ENCODE results near the gene CTNNBIP1.
"Not testable (repeated sequence)": the region's sequence is repeated elsewhere in the genome, so short reads cannot be mapped to it uniquely, and the experiment has no call there.

CTNNBIP1 gene

DNA sequence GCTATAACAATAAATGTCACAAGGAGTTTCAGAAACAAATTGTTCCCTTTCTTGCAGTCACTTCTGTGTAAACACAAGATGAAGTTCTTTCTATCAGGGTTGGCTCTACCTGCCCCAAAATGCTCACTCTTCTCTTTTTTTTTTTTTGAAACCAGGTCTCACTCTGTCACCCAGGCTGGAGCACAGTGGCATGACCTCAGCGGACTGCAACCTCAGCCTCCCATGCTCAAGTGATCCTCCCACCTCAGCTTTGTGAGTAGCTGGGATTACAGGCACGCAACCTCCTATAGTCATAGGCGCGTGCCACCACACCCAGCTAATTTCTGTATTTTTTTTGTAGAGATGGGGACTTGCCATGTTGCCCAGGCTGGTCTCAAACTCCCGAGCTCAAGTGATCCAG lies 10.5 kb upstream of the CTNNBIP1 start:
- no peaks in the 10 kb centered on the region for H3K9me3 ChIP-seq (ENCODE audit: control insufficient read depth, low read length)
- H3K9ac ChIP-seq, result no peak overlapping the region
- TF ChIP-seq, protein P1, sequence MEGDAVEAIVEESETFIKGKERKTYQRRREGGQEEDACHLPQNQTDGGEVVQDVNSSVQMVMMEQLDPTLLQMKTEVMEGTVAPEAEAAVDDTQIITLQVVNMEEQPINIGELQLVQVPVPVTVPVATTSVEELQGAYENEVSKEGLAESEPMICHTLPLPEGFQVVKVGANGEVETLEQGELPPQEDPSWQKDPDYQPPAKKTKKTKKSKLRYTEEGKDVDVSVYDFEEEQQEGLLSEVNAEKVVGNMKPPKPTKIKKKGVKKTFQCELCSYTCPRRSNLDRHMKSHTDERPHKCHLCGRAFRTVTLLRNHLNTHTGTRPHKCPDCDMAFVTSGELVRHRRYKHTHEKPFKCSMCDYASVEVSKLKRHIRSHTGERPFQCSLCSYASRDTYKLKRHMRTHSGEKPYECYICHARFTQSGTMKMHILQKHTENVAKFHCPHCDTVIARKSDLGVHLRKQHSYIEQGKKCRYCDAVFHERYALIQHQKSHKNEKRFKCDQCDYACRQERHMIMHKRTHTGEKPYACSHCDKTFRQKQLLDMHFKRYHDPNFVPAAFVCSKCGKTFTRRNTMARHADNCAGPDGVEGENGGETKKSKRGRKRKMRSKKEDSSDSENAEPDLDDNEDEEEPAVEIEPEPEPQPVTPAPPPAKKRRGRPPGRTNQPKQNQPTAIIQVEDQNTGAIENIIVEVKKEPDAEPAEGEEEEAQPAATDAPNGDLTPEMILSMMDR (IDR thresholded peaks at IDR 0.05), result no peak
- no peaks in the 10 kb centered on the region for H3K79me2 ChIP-seq
- no peak overlapping the region for H2AFZ ChIP-seq
- H3K36me3 ChIP-seq (ENCODE audit: control insufficient read depth, insufficient read depth, low read length), result no peaks in the 10 kb centered on the region
- no peak overlapping the region for H3K4me3 ChIP-seq (ENCODE audit: low read depth, low read length)
- H3K27ac ChIP-seq, result no peak overlapping the region
- no peak overlapping the region for H3K4me2 ChIP-seq (ENCODE audit: low read length)
- H3K4me1 ChIP-seq, result no peaks in the 10 kb centered on the region
- H3K27me3 ChIP-seq (ENCODE audit: control insufficient read depth, insufficient read depth, low read length), result no peaks in the 10 kb centered on the region

DNA sequence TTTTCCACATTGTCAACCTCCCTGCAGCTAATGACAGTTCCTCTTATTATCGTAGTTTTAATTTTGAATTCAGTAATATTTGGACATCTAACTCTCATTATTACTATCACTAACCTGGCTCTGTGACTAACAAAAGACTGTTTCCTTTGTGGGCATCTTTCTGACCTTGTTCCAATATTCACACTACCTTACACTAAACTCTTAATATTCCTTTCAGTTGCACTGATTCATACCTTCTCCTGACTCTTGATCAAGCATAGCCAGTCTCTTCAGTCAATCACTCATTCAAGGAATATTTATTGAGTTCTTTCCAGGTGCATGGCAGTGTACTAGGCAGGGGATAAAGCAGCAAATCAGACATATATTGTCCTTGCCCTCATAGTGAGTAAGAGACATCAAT lies 7.8 kb upstream of the CTNNBIP1 start:
- H3K9me3 ChIP-seq (ENCODE audit: control insufficient read depth, low read length), result no peaks in the 10 kb centered on the region
- H3K4me1 ChIP-seq, result no peaks in the 10 kb centered on the region
- no peaks in the 10 kb centered on the region for H3K79me2 ChIP-seq
- no peak overlapping the region for H3K9ac ChIP-seq
- H3K36me3 ChIP-seq (ENCODE audit: control insufficient read depth, insufficient read depth, low read length), result no peaks in the 10 kb centered on the region
- H3K4me2 ChIP-seq (ENCODE audit: low read length), result no peak overlapping the region
- no peaks in the 10 kb centered on the region for H3K27me3 ChIP-seq (ENCODE audit: control insufficient read depth, insufficient read depth, low read length)
- H3K27ac ChIP-seq, result no peak overlapping the region
- no peak overlapping the region for H3K4me3 ChIP-seq (ENCODE audit: low read depth, low read length)
- TF ChIP-seq, protein P1 (IDR thresholded peaks at IDR 0.05), result no peak
- H2AFZ ChIP-seq, result no peak overlapping the region

DNA sequence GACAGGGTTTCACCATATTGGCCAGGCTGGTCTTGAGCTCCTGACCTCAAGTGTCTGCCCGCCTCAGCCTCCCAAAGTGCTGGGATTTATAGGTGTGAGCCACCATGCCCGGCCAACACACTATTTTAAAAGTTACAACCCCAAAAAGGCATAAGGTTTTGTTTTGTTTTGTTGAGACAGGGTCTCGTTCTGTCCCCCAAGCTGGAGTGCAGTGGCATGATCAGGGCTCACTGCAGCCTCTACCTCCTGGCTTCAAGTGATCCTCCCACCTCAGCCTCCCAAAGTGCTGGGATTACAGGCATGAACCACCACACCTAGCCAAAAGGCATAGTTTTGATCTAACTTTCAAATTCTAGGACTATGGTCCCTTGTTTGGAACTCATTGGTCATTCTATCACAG lies 7.4 kb upstream of the CTNNBIP1 start:
- not testable (repeated sequence) for H3K4me2 ChIP-seq (ENCODE audit: low read length); H2AFZ ChIP-seq; H3K27me3 ChIP-seq (ENCODE audit: control insufficient read depth, insufficient read depth, low read length); H3K36me3 ChIP-seq (ENCODE audit: control insufficient read depth, insufficient read depth, low read length); H3K27ac ChIP-seq; H3K4me1 ChIP-seq; H3K9ac ChIP-seq; H3K79me2 ChIP-seq; H3K9me3 ChIP-seq (ENCODE audit: control insufficient read depth, low read length); H3K4me3 ChIP-seq (ENCODE audit: low read depth, low read length)

DNA sequence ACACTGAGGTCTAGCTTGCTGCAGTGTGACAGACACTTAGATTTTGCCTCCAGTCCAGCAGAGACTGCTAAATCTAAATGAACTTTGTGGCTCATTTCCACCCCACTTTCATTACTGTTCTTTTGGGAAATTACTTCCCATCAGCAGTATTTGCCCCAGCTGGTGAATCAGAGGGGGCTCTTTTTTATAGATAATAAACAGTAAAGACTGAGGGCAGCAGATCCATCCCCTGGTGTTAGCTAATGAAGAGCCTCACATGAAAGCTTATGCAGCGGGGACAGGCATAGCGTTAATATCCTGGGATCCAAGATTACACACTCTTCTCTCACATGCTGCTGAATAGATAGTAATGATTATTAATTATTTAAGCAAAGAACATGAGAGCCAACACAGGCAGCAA lies 6.4 kb upstream of the CTNNBIP1 start:
- Histone ChIP-seq H2AFZ (no peak overlapping the region), H3K27me3 (ENCODE audit: control insufficient read depth, insufficient read depth, low read length) (no peaks in the 10 kb centered on the region), H3K9me3 (ENCODE audit: control insufficient read depth, low read length) (no peaks in the 10 kb centered on the region), H3K9ac (no peak overlapping the region), H3K4me2 (ENCODE audit: low read length) (no peak overlapping the region), H3K27ac (no peak overlapping the region), H3K4me3 (ENCODE audit: low read depth, low read length) (no peak overlapping the region), H3K36me3 (ENCODE audit: control insufficient read depth, insufficient read depth, low read length) (no peaks in the 10 kb centered on the region), H3K4me1 (no peaks in the 10 kb centered on the region), H3K79me2 (no peaks in the 10 kb centered on the region)
- TF ChIP-seq, protein P1 (IDR thresholded peaks at IDR 0.05), result no peak

DNA sequence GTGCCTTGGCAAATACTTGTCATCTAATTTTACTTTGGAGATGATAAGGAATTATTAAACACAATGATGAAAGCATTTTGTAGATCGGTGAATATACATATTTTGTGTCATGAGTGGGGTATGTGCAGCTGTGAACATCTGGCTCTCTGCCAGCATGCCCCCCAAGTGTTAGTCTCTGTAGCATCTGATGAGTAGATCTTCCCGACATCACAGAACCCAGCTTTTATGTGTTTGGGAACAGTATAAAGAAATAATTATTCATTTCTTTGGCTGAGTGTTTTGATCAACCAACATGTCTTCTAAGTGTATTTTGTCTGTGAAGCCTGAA lies 4.5 kb upstream of the CTNNBIP1 start:
- H3K27ac ChIP-seq, result no peak overlapping the region
- no peaks in the 10 kb centered on the region for H3K27me3 ChIP-seq (ENCODE audit: control insufficient read depth, insufficient read depth, low read length)
- TF ChIP-seq, protein P1 (IDR thresholded peaks at IDR 0.05), result no peak

More for the DNA sequence above, 4.5 kb upstream of the CTNNBIP1 start:
- H3K79me2 ChIP-seq, result no peaks in the 10 kb centered on the region
- H3K4me3 ChIP-seq (ENCODE audit: low read depth, low read length), result no peak overlapping the region
- H3K4me1 ChIP-seq, result no peaks in the 10 kb centered on the region
- no peak overlapping the region for H2AFZ ChIP-seq
- H3K9me3 ChIP-seq (ENCODE audit: control insufficient read depth, low read length), result no peaks in the 10 kb centered on the region
- H3K9ac ChIP-seq, result no peak overlapping the region
- no peaks in the 10 kb centered on the region for H3K36me3 ChIP-seq (ENCODE audit: control insufficient read depth, insufficient read depth, low read length)
- no peak overlapping the region for H3K4me2 ChIP-seq (ENCODE audit: low read length)
